ENCODE measurements around the gene NHLRC4.
A peak's percentile ranks its signal among the peaks of the same experiment; 100 is the strongest.

Gene NHLRC4

GRCh38 chr16:606656-607307 is 40.0 kb downstream of the NHLRC4 start:
- no peak for DNase-seq

DNA sequence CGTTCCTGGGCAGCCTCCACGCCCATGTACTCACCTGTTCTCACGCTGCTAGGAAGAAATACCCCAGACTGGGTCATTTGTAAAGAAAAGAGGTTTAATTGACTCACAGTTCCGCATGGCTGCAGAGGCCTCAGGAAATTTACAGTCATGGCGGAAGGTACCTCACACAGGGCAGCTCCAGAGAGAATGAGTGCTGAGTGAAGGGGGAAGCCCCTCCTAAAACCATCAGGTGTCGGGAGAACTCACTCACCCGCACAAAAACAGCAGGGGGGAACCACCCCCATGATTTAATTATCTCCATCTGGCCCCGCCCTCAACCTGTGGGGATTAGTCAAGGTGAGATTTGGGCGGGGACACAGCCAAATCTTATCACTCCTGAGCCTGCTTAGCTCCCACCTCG is 41.2 kb downstream of the NHLRC4 start:
- peak; percentile 88 for DNase-seq

DNA sequence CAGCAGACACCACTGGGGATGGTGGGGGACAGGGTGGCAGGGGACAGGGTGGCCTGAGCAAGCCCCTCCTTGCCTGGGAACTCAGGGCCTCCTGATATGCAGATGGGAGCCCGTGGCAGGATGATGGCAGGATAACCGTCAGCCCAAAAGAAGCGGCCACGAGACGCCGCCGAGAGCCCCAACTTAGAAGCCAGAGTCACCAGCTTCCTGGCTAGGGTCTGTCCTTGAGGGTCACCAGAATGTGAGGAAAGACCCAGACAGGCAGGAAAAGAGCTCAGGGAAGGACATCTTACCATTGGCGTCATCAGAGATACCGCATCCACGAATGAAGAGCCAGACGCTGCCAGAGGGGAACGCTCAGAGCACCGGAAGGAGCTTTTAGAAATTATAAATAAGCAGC is 42.5 kb downstream of the NHLRC4 start:
- DNase-seq, result no peak

GRCh38 chr16:609984-610383 is 43.2 kb downstream of the NHLRC4 start:
- DNase-seq, result no peak

DNA sequence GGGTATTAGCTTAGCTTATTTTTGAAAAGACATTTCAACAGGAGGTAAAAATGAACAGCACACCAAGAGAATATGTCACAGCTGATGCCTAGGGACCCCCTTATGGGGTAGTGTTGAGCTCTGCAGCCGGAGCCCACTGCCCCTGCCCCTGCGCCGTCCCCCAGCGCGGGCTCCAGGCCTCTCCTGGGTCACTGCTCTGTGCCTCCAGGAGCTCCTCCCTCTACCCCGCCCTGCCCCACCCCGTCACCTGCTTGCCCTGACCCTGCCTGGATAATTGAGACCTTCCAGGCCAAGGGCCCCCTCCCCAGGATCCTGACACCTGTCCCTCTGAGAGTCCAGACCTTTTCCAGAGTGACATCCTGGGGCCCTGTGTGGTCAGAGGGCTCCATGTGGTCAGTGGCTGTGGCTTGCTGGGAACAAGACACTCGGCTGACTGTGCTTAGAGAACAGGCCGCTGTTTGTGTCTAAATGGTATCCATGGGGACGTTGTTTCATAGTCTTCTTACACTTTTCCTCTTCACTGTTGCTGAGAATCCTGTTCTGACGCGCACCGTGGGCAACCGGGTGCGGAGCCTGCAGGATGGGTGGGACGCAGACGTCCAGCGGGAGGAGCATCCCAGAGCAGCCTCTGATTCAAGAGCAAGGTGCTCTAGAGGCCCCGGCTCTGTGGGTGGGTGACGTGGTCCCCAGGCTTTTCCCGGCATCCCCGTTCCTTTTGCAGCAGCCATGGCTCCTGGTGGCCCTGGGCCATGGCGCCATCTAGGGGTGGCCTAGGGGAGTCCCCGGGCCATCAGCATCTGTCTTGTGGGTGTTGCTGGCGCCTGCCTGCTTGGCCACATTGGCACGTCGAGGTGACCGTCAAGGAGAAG is 43.9 kb downstream of the NHLRC4 start:
- DNase-seq, result no peak

GRCh38 chr16:615122-615521 is 48.3 kb downstream of the NHLRC4 start:
- no peak for DNase-seq

GRCh38 chr16:616733-617586 is 50.2 kb downstream of the NHLRC4 start:
- DNase-seq, result no peak

GRCh38 chr16:617855-618254 is 51.0 kb downstream of the NHLRC4 start:
- no peak for DNase-seq

Measured in NCI-H146 (cell line).